ENCODE measurements around the gene SIGLECL1.
A peak's percentile ranks its signal among the peaks of the same experiment; 100 is the strongest.

Gene SIGLECL1

DNA sequence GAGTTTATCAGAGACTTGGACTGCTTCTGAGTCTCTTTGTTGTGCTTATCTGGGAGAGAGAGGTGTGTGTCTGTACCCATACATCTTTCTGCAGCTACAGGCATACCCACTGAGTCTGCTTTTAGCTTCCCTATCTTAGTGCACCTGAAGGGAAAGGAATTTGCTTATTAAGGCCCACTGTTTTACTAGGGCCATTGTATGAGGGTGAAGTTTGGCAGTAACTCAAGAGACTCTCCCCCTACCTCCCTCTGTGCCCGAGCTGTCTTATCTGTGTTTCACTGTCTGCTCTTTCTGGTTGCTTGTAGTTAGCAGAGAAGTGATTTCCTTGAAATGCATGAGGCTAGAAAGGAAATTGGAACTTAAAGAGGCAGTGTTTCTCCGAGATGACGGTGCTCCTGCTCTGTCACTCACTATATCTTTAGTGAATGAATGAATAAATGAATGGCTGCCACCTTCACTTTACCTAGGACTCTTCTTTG lies 26.7 kb upstream of the SIGLECL1 start:
- TF ChIP-seq POLR2A (IDR thresholded peaks at IDR 0.05; ENCODE audit: extremely low read depth, insufficient read length) (no peak), MYC (IDR thresholded peaks at IDR 0.05; ENCODE audit: low read depth, low read length) (no peak)
- TF ChIP-seq, protein P1, sequence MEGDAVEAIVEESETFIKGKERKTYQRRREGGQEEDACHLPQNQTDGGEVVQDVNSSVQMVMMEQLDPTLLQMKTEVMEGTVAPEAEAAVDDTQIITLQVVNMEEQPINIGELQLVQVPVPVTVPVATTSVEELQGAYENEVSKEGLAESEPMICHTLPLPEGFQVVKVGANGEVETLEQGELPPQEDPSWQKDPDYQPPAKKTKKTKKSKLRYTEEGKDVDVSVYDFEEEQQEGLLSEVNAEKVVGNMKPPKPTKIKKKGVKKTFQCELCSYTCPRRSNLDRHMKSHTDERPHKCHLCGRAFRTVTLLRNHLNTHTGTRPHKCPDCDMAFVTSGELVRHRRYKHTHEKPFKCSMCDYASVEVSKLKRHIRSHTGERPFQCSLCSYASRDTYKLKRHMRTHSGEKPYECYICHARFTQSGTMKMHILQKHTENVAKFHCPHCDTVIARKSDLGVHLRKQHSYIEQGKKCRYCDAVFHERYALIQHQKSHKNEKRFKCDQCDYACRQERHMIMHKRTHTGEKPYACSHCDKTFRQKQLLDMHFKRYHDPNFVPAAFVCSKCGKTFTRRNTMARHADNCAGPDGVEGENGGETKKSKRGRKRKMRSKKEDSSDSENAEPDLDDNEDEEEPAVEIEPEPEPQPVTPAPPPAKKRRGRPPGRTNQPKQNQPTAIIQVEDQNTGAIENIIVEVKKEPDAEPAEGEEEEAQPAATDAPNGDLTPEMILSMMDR (IDR thresholded peaks at IDR 0.05; ENCODE audit: low read depth, low read length) = no peak
- TF ChIP-seq, protein P2, sequence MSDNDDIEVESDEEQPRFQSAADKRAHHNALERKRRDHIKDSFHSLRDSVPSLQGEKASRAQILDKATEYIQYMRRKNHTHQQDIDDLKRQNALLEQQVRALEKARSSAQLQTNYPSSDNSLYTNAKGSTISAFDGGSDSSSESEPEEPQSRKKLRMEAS (IDR thresholded peaks at IDR 0.05; ENCODE audit: low read depth, low read length) = no peak
- H3K4me3 ChIP-seq (ENCODE audit: low read depth, low read length) = no peak overlapping the region
- DNase-seq (ENCODE audit: low read depth) = no peak

DNA sequence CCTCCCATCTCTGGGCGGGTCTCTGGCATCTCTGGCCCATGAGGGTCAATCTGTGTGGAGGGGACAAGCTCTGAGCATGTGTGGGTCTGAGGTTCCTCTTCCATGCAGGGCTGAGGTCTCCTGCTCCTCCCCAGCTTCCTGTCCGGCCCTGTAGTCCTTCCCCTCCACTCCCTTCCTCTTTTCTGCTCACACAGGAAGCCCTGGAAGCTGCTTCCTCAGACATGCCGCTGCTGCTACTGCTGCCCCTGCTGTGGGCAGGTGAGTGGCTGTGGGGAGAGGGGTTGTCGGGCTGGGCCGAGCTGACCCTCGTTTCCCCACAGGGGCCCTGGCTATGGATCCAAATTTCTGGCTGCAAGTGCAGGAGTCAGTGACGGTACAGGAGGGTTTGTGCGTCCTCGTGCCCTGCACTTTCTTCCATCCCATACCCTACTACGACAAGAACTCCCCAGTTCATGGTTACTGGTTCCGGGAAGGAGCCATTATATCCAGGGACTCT lies 25.9 kb upstream of the SIGLECL1 start, which contains the start of gene CD33:
Gene CD33, plus strand, starts transcription at position 183 of the 496 bp plus-strand sequence. Its CDS starts 39 bp downstream, at position 222.
- peak within 1 kb of the TSS; percentile 81 for H3K4me3 ChIP-seq (ENCODE audit: low read depth, low read length)
- peak; percentile 90 for DNase-seq (ENCODE audit: low read depth)
- peak; percentile 63; the same call in 1 of the 2 replicates for TF ChIP-seq MYC (IDR thresholded peaks at IDR 0.05; ENCODE audit: low read depth, low read length)
- peak; percentile 35 for TF ChIP-seq POLR2A (IDR thresholded peaks at IDR 0.05; ENCODE audit: extremely low read depth, insufficient read length)

DNA sequence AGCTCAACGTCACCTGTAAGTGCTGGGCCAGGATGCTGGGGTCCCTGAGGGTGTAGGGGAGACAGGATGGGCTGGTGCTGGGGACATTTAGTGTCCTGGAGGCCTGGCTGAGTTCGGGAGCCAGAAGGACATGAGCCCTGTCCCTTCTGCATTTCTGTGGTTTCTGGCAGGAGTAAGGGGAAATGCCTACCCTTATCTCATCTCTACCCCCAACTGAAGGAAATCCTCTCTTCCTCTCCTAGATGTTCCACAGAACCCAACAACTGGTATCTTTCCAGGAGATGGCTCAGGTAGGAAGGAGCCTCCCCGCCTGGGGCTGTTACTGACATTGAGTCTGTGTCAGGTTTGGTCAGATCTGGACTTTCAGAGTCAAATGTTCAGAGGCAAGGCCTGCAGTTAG lies 24.8 kb upstream of the SIGLECL1 start:
- peak; percentile 41 for DNase-seq (ENCODE audit: low read depth)
- TF ChIP-seq POLR2A (IDR thresholded peaks at IDR 0.05; ENCODE audit: extremely low read depth, insufficient read length) (no peak), MYC (IDR thresholded peaks at IDR 0.05; ENCODE audit: low read depth, low read length) (no peak)
- TF ChIP-seq, protein P2 (IDR thresholded peaks at IDR 0.05; ENCODE audit: low read depth, low read length) = no peak
- TF ChIP-seq, protein P1 (IDR thresholded peaks at IDR 0.05; ENCODE audit: low read depth, low read length) = no peak
- peak overlapping the region; percentile 81 for H3K4me3 ChIP-seq (ENCODE audit: low read depth, low read length)

DNA sequence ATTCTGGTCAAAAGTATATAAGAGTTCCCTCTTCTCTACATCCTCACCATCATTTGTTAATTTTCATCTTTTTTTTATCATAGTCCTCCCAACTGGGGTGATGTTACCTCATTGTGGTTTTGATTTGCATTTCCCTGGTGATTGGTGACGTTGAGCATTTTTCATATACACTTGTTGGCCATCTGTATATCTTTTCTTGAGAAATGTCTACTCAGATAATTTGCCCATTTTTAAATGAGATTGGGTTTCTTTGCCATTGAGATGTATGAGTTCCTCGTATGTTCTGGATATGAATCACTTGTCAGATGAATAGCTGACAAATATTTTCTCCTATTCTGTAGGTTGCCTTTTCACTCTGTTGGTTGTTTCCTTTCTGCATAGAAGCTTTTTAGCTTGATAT lies 23.6 kb upstream of the SIGLECL1 start:
- no peak for TF ChIP-seq MYC (IDR thresholded peaks at IDR 0.05; ENCODE audit: low read depth, low read length)
- TF ChIP-seq, protein P1 (IDR thresholded peaks at IDR 0.05; ENCODE audit: low read depth, low read length) = no peak
- TF ChIP-seq, protein P2 (IDR thresholded peaks at IDR 0.05; ENCODE audit: low read depth, low read length) = no peak
- no peak for TF ChIP-seq POLR2A (IDR thresholded peaks at IDR 0.05; ENCODE audit: extremely low read depth, insufficient read length)
- peak overlapping the region; percentile 81 for H3K4me3 ChIP-seq (ENCODE audit: low read depth, low read length)
- no peak for DNase-seq (ENCODE audit: low read depth)

DNA sequence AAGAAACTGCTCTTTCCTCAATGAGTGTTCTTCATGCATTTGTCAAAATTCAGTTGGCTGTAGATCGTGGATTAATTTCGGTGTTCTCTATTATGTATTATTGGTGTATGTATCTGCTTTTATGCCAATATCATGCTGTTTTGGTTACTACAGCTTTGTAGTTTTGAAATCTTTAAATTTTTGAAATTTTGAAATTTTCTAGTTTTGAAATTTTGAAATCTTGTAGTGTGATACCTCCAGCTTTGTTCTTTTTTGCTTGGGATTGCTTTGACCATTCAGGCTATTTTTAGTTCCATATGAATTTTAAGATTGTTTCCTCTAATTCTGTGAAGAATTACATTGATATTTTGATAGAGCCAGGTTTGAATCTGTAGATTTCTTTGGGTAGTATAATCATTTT lies 22.9 kb upstream of the SIGLECL1 start:
- no peak for DNase-seq (ENCODE audit: low read depth)
- no peak for TF ChIP-seq MYC (IDR thresholded peaks at IDR 0.05; ENCODE audit: low read depth, low read length)
- TF ChIP-seq, protein P2 (IDR thresholded peaks at IDR 0.05; ENCODE audit: low read depth, low read length) = no peak
- TF ChIP-seq, protein P1 (IDR thresholded peaks at IDR 0.05; ENCODE audit: low read depth, low read length) = no peak
- TF ChIP-seq POLR2A (IDR thresholded peaks at IDR 0.05; ENCODE audit: extremely low read depth, insufficient read length) = no peak
- H3K4me3 ChIP-seq (ENCODE audit: low read depth, low read length) = peak overlapping the region; percentile 81

DNA sequence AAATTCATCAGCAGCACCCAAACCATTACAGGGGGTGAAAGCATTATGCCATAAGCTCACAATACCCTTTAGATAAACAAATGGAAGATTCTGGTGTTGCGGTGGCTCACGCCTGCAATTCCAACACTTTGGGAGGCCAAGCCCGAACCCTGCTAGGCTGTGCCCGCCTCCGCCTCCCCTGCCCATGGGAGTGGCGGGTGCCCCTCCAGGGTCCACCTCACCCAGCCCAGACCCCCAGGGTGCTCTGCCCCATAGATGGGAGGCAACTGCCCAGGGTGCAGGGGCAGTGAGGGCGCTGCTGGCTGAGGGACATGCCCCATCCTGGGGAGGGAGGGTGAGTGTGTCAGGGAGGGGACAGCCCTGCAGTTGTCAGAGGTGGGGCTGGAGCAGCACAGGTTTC lies 10.0 kb upstream of the SIGLECL1 start:
- DNase-seq (ENCODE audit: low read depth) = no peak

More for the DNA sequence above, 10.0 kb upstream of the SIGLECL1 start:
- H3K4me3 ChIP-seq (ENCODE audit: low read depth, low read length) = no peak overlapping the region
- TF ChIP-seq MYC (IDR thresholded peaks at IDR 0.05; ENCODE audit: low read depth, low read length) (no peak), POLR2A (IDR thresholded peaks at IDR 0.05; ENCODE audit: extremely low read depth, insufficient read length) (no peak)
- TF ChIP-seq, protein P1 (IDR thresholded peaks at IDR 0.05; ENCODE audit: low read depth, low read length) = no peak
- TF ChIP-seq, protein P2 (IDR thresholded peaks at IDR 0.05; ENCODE audit: low read depth, low read length) = no peak
